NOMO-1 treated with dmso at 0.1 percent for 144 hours (cell line): ENCODE results near the gene TMPRSS4.
A peak's percentile ranks its signal among the peaks of the same experiment; 100 is the strongest.

Experiments used
- DNase-seq: peaks from one replicate; lab custom pipeline; 2025; ENCODE audit not compliant: unreplicated experiment; lab: John Stamatoyannopoulos, UW

Gene TMPRSS4

DNA sequence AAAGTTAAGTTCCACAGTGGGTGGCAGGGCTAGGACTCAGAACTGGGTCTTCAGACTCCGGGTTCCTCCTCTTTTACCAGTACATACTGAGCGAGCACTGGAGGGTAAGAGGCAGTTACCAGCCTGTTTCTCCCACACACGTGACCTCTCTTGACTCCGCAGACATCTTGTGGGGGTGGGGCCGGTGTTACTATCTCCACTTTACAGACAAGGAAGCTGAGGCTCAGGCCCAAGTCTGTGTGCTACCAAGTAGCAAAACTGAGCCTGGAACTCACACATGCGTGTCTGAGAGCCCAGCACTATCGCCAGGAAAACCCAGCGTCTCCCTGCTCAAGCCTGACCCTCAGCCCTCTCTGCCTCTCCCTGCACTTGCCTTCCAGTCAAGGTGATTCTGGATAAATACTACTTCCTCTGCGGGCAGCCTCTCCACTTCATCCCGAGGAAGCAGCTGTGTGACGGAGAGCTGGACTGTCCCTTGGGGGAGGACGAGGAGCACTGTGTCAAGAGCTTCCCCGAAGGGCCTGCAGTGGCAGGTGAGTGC is 25.9 kb downstream of the TMPRSS4 start:
- no peak for DNase-seq

DNA sequence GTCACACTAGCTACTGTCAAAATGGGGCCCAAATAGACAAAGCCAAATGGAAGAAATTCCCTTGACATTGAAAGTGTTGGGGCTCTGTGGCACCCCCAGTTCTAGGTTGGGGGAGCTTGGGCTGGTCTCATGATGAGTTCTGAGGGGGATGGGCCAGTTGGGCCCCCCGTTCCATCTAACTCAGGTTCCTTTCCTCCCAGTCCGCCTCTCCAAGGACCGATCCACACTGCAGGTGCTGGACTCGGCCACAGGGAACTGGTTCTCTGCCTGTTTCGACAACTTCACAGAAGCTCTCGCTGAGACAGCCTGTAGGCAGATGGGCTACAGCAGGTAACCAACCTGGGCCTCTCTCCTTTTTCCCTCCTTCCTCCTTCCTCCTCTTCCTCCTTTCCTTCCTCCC is 27.6 kb downstream of the TMPRSS4 start:
- no peak for DNase-seq

DNA sequence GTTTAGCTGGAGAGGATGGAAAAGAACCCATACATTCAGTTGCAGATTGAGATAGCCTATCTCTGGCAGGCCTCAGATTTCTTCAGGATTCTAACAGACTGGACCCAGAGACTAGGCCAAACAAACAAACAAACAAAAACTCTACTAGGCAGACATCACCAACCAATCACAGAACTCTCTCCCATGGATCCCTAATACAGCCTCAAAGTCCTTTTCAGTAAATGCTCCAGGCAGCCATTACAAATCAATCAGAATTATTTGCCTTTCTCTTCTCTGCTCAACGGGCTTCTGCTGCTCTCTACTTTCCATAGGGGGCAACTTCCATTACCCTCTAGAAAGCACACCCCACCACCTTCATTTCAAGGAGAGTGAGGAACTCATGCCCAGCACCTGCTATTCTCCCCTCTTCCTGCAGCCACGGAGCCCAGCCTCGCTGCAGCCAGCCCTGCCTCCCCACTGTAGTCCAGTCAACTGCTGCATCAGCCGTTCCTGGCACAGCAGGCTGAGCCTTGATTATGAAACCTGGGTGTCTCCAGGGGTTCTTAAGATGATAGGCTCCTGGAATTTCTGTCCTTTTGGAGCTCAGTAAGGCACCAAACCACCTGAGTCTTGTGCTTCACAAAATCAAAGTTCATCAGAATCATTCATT is 28.9 kb downstream of the TMPRSS4 start:
- DNase-seq, result no peak

DNA sequence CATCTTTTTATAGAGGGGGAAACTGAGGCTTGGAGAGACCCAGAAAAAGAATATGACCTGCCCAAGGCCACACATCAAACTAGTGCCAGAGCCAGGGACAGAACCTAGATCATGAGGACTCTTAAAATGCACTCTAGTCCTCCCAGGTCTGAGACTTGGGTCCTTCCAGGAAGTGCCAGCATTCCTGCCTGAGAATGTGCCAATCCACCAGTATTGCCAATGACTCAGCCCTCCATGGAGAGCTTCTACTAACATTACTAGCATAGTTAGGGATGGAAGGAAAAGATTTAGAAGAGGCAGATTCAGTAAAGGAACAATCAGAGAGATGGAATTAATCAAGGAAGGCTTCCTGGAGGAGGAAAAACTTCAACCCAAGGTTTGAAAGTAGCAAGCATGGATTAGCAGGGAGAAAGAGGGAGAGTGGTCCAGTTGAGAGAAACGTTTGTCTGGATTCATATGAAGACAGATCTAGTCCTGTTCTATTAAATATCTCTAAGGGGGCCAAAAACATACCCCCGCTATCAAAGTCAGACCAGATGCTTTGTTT is 30.0 kb downstream of the TMPRSS4 start:
- DNase-seq, result no peak

DNA sequence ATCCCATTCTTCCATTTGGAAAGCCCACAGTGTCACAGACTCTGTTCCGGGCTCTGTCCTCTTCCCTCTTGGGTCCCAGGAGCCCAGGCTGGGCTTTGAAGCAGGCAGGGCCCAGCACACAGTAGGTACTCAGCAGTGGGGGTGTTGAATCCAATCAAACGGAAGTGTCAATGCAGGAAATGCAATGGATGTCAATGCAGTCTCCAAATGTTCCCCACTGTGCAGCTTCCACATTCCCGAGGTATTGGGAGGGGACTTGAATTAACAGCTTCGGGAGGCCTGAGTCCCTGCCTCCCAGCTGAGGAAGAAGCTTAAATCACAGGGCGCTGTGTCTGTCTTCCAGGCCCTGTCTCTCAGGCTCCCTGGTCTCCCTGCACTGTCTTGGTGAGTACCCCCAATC is 31.6 kb downstream of the TMPRSS4 start:
- DNase-seq, result no peak

DNA sequence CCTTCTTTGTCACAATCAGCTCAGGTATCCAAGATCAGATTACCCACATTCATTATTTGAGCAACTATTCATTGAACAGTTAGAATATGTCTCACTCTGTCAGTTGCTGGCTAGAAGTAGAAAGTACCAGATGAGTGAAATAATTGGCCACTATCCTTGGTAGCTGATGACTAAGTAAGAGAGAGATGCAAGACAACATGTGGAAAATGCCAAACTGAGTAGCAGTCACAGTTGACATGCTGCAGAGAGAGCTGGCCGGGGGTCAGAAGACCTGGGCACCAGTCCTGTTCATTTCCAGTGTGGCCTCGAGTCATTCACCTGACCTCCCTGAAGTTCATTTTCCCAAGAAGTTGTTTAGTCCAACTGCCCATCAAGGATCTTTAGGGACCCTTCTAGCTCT is 32.4 kb downstream of the TMPRSS4 start:
- no peak for DNase-seq

DNA sequence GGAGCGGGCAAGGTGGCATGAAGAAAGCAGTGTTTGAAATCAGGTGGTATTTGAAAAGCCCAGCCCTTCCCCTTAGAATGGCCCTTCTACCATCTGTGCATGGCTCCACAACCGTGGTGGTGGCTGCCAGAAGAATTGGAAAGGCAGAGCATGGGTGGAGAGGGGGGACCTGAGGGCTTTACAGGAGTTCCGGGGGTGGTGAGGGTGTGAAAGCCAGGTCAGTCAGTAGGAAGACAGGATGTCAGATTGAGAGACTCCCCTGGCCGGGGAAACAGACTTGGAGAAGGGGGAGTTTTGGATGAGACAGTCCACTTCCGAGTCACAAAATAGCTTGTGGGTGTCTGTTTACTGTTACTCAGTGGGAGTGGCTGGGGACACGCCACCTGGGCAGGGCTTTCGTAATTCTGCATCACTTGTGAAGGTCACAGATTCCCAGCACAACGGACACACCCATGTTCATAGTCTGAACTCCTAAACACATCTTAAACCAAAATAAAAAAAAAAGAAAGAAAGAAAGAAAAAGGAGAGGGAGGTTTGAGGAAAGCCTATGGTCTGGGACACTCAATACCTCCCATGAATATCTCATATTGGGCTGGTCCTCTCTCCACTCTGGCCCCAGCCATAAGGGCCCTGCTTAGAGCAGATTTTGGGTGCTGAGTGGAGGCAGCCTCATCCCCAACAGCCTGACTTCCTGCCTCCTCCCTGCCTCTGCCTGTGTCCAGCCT is 34.3 kb downstream of the TMPRSS4 start:
- DNase-seq, result no peak

DNA sequence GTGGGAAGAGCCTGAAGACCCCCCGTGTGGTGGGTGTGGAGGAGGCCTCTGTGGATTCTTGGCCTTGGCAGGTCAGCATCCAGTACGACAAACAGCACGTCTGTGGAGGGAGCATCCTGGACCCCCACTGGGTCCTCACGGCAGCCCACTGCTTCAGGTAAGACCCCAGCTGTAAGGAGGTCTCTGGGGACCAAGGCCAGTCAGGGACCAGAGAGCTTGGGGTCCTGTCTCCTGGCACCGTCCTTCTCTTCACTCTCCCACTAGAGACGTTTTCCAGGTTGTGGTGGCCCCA is 34.8 kb downstream of the TMPRSS4 start:
- no peak for DNase-seq

DNA sequence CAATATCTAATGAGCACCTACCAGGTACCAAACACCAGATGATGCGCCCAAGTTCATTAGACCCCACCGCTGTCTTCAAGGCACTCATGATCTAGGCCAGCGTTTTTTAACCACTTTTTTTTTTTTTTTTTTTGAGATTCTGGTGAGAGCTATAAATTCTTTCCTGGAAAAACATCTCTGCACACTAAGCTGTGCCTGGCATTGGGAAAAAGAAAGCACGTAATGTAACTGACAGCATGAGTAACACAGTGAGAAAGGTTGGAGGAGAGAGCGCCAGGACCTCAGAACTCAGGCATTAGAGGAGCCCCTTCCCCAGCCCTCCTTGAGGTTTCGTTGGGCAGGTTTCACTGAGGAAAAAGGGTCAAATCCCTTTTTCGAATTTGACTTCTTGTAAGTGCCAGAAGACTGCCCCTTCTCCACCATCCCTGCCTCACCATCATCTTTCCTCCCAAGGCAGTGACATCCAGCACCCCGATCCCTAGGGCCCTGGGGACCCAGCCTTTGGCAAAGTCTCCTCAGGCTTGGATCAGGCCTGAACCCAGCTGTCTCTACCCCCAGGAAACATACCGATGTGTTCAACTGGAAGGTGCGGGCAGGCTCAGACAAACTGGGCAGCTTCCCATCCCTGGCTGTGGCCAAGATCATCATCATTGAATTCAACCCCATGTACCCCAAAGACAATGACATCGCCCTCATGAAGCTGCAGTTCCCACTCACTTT is 36.0 kb downstream of the TMPRSS4 start:
- no peak for DNase-seq

DNA sequence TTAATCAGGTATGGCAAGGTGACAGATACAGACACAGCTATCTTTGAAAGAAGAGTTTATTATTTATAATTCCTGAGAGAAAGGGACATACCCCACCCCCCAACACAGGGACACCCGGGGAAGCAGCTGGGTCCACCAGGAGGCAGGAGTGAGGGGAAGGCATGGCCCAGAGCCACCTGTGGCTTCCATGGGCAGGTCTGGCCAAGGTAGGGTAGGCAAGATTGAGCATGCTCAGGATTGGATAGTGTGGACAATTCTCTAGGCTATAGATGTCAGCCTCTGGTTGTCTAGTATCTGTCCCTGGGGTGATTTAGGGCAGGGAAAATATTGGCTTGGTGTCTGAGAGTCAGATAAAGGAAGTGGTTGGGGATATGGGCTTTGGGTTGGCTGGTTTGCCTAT is 37.4 kb downstream of the TMPRSS4 start:
- no peak for DNase-seq

DNA sequence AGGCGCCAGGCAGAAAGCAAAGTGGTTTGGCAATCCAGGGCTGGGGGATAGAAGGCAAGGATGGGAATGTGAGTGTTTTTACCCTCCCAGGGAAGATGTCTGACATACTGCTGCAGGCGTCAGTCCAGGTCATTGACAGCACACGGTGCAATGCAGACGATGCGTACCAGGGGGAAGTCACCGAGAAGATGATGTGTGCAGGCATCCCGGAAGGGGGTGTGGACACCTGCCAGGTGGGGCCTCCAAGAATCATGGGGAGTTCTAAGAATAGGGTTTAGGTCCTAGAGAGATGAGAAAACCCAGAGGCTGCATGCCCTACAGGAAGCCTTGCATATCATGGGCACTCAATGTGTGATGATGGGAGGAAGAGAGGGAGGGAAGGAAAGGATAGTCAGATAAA is 38.2 kb downstream of the TMPRSS4 start:
- DNase-seq, result no peak

DNA sequence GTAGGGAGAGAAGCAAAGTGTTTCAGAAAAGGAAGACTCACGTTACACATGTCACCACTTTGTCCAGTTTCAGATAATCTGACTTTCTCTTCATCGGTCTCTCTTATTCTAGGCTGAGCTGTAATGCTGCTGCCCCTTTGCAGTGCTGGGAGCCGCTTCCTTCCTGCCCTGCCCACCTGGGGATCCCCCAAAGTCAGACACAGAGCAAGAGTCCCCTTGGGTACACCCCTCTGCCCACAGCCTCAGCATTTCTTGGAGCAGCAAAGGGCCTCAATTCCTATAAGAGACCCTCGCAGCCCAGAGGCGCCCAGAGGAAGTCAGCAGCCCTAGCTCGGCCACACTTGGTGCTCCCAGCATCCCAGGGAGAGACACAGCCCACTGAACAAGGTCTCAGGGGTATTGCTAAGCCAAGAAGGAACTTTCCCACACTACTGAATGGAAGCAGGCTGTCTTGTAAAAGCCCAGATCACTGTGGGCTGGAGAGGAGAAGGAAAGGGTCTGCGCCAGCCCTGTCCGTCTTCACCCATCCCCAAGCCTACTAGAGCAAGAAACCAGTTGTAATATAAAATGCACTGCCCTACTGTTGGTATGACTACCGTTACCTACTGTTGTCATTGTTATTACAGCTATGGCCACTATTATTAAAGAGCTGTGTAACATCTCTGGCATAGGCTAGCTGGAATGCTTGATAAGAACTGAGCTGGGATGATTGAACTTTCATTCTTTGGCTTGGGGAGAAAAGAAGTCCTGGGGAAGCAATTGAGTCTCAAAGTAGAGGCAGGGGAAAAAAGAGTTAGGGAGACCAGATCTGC is 41.1 kb downstream of the TMPRSS4 start:
- no peak for DNase-seq

DNA sequence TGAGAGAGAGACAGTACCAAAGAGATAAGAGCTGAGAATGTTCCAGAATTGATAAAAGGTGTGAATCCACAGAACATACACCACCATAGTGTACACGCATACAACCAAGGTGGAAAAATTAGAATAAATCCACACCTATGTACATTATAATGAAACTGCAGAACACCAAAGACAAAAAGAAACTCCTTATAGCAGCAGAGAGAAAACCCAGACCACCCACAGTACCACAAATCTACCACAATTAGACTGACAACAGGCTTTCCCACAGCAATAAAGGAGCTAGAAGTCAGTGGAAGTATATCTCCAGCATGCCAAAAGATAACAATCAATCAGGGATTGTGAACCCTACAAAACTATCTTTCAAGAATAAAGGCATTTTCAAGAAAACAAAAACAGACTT is 43.9 kb downstream of the TMPRSS4 start:
- no peak for DNase-seq

DNA sequence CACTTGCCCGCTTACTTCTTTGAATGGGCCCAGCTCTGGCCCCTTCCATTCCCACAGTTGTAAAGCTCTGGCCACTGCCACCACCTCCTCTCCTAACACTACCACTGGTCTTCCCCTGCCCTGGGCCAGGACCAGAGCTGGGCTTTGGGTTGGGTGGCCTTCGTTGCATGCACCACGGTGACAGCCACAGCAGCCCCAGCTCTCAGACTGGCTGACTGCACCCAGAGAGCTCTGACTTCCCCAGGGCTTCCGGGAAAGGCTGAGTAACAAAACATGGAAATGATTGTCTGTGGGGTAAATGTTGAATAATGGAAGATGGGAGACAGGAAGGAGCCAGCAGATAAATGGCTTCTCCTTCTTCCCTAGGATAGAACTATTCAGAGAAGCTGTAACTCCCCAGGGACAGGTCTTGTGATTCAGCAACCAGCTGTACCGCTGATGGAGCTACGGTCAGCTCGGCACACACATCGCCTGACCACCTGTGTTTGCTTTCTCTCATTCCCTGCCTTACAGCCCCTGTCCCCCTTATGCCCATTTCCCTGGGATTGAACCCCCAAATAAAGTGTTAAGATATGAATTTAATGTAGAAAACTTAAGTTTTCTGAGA is 48.2 kb downstream of the TMPRSS4 start:
- no peak for DNase-seq

DNA sequence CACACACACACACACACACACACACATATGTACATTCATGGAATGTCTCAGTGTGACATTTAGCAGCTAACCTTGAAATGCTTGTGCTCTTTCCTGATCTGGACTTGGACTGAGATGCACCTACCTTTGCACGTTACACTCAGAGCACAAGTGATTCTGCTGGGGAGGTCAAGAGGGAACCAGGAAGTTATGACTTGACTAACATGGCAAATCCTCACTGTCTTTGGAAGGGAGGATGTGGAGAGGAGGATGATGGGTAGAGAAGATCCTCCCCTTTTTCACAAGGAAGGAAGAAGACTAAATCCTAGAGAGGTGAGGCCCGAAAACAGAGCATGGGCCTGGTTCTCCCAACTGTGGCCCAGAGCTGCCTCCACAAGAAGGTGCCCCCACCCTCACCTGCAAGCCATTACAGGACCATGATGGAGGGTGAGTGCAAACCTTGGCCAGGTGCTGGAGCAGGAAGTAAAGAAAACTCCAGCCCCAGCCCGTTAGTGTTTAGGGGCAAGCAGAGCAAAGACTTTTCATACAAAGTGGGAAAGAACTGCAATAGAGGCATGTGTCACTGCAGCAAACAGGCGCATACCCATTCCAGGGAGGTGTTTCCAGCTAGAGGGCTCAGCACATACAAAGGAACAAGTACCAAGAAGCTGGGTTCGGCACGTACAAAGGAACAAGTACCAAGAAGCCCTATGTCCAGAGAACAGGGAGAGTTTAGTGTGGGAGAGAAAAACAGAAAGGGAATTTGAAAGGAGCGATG is 49.4 kb downstream of the TMPRSS4 start:
- DNase-seq, result no peak

DNA sequence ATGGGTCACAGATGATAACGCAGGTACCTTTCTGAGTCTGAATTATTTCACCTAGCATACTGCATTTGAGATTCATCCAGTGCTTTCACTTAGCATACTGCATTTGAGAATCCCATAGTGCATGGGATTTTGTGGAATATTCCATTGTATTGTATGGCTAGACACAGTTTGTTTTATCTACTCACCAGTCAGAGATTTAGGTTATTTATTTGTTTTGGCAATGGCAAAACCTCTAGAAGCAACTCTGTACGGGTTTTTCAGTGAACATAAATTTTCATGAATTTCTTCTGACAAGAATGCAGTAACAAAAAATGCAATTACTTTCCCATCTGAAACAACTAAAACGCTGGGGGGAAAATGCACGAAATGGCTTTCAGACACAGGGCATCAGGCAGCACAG is 51.4 kb downstream of the TMPRSS4 start:
- no peak for DNase-seq

DNA sequence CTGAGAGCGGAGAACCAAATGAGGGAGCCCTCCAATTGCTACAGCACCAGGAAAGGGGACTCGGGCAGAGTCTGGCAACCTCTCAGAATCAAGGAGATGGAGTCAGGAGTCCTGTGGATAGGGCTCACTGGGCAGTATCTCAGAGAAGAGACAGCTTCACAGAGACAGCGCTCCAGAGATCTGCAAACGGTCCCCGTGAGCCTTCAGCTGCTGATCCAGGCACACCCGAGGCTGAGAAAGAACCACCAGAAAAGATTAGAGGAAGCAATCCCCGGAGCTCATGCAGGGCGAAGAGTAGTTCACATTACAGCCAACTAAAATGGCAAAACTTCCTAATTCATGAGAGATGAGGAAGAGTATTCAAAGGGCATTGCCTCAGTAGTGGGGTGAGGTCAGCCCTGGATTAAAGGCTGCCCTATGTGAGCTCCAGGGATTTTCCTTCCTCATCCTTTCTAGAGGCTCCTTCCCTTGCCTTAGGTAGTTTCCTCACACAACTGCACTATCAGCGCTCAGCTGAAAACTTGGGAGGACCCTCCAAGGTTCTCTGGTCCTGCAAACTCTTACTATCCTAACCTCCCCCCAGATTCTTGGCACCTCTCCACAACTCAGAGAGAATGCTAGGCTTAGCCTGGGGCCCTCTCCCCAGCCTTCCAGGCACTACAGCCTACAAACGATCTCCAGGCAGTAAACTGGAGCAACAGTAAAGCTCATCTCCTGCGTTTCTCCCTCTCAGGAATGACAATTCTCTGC is 52.0 kb downstream of the TMPRSS4 start:
- peak; percentile 36 for DNase-seq

DNA sequence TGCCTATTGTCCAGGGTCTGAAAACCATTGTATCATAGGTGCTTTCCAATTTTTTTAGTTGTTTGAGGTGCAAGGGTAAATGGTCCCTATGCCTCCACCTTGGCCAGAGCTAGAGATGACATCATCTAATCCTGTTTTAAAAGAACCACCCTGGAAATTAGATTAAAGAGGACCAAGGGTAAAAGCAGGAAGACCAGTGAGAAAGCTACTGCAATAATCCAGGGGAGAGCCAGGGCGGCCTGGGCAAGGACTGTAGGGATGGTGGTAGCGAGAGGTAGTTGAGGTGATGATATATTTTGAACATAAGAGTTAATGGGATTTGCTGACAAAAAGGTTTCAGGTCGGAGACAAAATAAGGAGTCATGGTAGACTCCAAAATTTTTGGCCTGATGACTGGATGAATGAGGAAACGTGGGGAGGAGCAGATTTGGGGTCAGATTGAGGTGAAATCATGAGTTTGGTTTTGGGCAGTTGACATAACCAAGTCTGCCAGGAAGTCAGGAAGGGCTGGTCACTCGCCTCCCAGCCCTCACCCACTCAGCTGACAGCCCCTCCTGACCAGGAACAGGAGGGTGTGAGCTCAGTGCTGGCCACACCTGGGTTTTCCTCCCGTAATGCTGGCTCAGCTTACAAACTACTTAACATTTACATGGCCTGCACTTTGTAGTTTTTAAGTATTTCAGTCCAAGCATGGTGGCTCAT is 52.7 kb downstream of the TMPRSS4 start:
- no peak for DNase-seq
